A549 (cell line): ENCODE results near the gene NR2C2AP. TPM values are rescaled to one million over a fixed set of nuclear protein-coding genes. Genes with fewer than 3 reads are reported as not detected.

Experiments used
- ATAC-seq, 2 experiments: fragments of 200-7000 bp in 1 of 2; fragments of >200 bp in 1 of 2; cut with Nextera tagmentation in 1 of 2; cut with Tn5 transposase in 1 of 2; 3 replicates each; pipeline versions ENCODE4 v1.8.0 to v1.9.1; 2018 to 2020; ENCODE audit warnings: mild to moderate bottlenecking in 1 of 2, moderate library complexity in 1 of 2
- CTCF ChIA-PET: fragments of 300-600 bp; sonication (Branson Sonifier 250); formaldehyde crosslinking; extraction: SDS; loops from one replicate; lab custom pipeline; 2021; ENCODE audit warnings: antibody characterized with exemption, inconsistent platforms; lab: Yijun Ruan, JAX
- POLR2A ChIA-PET: fragments of 350-600 bp; formaldehyde crosslinking; extraction: SDS; loops from one replicate; lab custom pipeline; 2021; ENCODE audit warnings: antibody characterized with exemption, inconsistent platforms; lab: Yijun Ruan, JAX
- DNase-seq, 2 experiments: peaks; one replicate each; pipeline versions ENCODE4 v3.0.0 to v3.0.0-alpha.2; 2011 to 2016; ENCODE audit warnings: low read depth in 1 of 2, low spot score in 1 of 2
- FAIRE-seq: peaks from 2 replicates; lab custom pipeline; 2011; peaks lifted over from hg19 to GRCh38; lab: Jason Lieb, UNC
- H3K27ac ChIP-seq, 2 experiments: fragments of >200 bp; sonication (Bioruptor Twin); formaldehyde crosslinking; 3 replicates each; pipeline ENCODE4 v1.5.1; 2016 to 2017
- H3K4me1 ChIP-seq: fragments of >200 bp; sonication (Bioruptor Twin); formaldehyde crosslinking; 3 replicates; pipeline ENCODE4 v1.6.1; 2016
- H3K4me2 ChIP-seq: fragments of >200 bp; sonication (Bioruptor Twin); formaldehyde crosslinking; 3 replicates; pipeline ENCODE4 v1.6.1; 2016
- H3K4me3 ChIP-seq: fragments of >200 bp; sonication (Bioruptor Twin); formaldehyde crosslinking; 3 replicates; pipeline ENCODE4 v1.5.1; 2016
- H3K9me3 ChIP-seq: fragments of >200 bp; sonication (Bioruptor Twin); formaldehyde crosslinking; 3 replicates; pipeline ENCODE4 v1.6.1; 2016
- BHLHE40 ChIP-seq: IDR thresholded peaks from 2 replicates; pipeline ENCODE4 v1.6.1; 2012; ENCODE audit warnings: low read depth, low read length, inconsistent platforms
- CEBPB ChIP-seq, 2 experiments: fragments of >200 bp in 1 of 2; sonication (Bioruptor Twin) in 1 of 2; formaldehyde crosslinking in 1 of 2; IDR thresholded peaks; 2 replicates each; pipeline ENCODE4 v1.6.1; 2012 to 2016
- CHD2 ChIP-seq: fragments of 150-350 bp; IDR thresholded peaks from 2 replicates; pipeline ENCODE4 v1.6.1; 2014; ENCODE audit warnings: low read length; ENCODE audit not compliant: partially characterized antibody
- CHD4 ChIP-seq: fragments of 200-600 bp; sonication (generic); IDR thresholded peaks from 2 replicates; pipeline ENCODE4 v1.6.1; 2016; ENCODE audit warnings: antibody characterized with exemption, mild to moderate bottlenecking, borderline replicate concordance
- EHF ChIP-seq: fragments of 250-450 bp; sonication (Bioruptor Pico); IDR thresholded peaks from 2 replicates; pipeline ENCODE4 v1.5.0; 2020; ENCODE audit warnings: mild to moderate bottlenecking
- EHMT2 ChIP-seq: fragments of 200-600 bp; sonication (generic); IDR thresholded peaks from 2 replicates; pipeline ENCODE4 v1.6.1; 2016; ENCODE audit warnings: antibody characterized with exemption, low read depth, mild to moderate bottlenecking, moderate library complexity
- ELK1 ChIP-seq: fragments of 150-350 bp; IDR thresholded peaks from 2 replicates; pipeline ENCODE4 v1.6.1; 2014; ENCODE audit warnings: low read depth, mild to moderate bottlenecking, low read length
- EP300 ChIP-seq, 2 experiments: fragments of >200 bp; sonication (Bioruptor Twin); formaldehyde crosslinking; IDR thresholded peaks; 2 replicates in 1 of 2; 3 replicates in 1 of 2; pipeline ENCODE4 v1.6.1; 2016 to 2017
- HDAC2 ChIP-seq: fragments of 200-600 bp; sonication (generic); IDR thresholded peaks from 2 replicates; pipeline ENCODE4 v1.6.1; 2016
- HMGXB4 ChIP-seq: fragments of 250-450 bp; sonication (Bioruptor Pico); IDR thresholded peaks from 2 replicates; pipeline ENCODE4 v1.5.0; 2021; ENCODE audit warnings: mild to moderate bottlenecking, moderate library complexity, borderline replicate concordance
- HOXA7 ChIP-seq: fragments of 250-450 bp; sonication (Bioruptor Pico); IDR thresholded peaks from 2 replicates; pipeline ENCODE4 v1.5.0; 2020; ENCODE audit warnings: mild to moderate bottlenecking, moderate library complexity
- HOXB13 ChIP-seq: fragments of 250-450 bp; sonication (Bioruptor Pico); IDR thresholded peaks from 2 replicates; pipeline ENCODE4 v1.5.0; 2020; ENCODE audit warnings: low read depth, mild to moderate bottlenecking, moderate library complexity
- JUNB ChIP-seq: fragments of >200 bp; sonication (Bioruptor Twin); formaldehyde crosslinking; IDR thresholded peaks from 2 replicates; pipeline ENCODE4 v1.6.1; 2016
- NPAS2 ChIP-seq: fragments of 250-450 bp; sonication (Bioruptor Pico); IDR thresholded peaks from 2 replicates; pipeline ENCODE4 v1.8.0; 2022; ENCODE audit warnings: mild to moderate bottlenecking, moderate library complexity, borderline replicate concordance
- NR3C1 ChIP-seq: fragments of >200 bp; sonication (Bioruptor Twin); formaldehyde crosslinking; IDR thresholded peaks from 3 replicates; pipeline ENCODE4 v1.6.1; 2017
- POLR2A ChIP-seq: IDR thresholded peaks from 2 replicates; pipeline ENCODE4 v1.6.1; 2012; ENCODE audit warnings: mild to moderate bottlenecking, low read length
- POLR2AphosphoS2 ChIP-seq: conservative IDR thresholded peaks from 2 replicates; pipeline ENCODE4 v1.6.1; 2012; ENCODE audit warnings: low read length, improper control_type of control experiment, inconsistent platforms
- RAD21 ChIP-seq, 2 experiments: fragments of >200 bp in 1 of 2; sonication (Bioruptor Twin) in 1 of 2; formaldehyde crosslinking in 1 of 2; IDR thresholded peaks in 1 of 2; conservative IDR thresholded peaks in 1 of 2; 2 replicates in 1 of 2; 3 replicates in 1 of 2; pipeline ENCODE4 v1.6.1; 2012 to 2018; ENCODE audit warnings: inconsistent platforms in 1 of 2
- RARB ChIP-seq: fragments of 250-450 bp; sonication (Bioruptor Pico); IDR thresholded peaks from 2 replicates; pipeline ENCODE4 v1.8.0; 2021; ENCODE audit warnings: mild to moderate bottlenecking, moderate library complexity
- RNF2 ChIP-seq: fragments of 200-600 bp; sonication (generic); IDR thresholded peaks from 2 replicates; pipeline ENCODE4 v1.6.1; 2016; ENCODE audit warnings: low read depth, mild to moderate bottlenecking, antibody characterized with exemption, moderate library complexity, borderline replicate concordance
- TP53 ChIP-seq: fragments of 250-450 bp; sonication (Bioruptor Pico); IDR thresholded peaks from 2 replicates; pipeline ENCODE4 v1.5.0; 2021; ENCODE audit warnings: mild to moderate bottlenecking, moderate library complexity
- USF2 ChIP-seq: fragments of 450-650 bp; IDR thresholded peaks from 2 replicates; pipeline ENCODE4 v1.6.1; 2014; ENCODE audit warnings: antibody characterized with exemption
- ZC3H11A ChIP-seq: fragments of 450-650 bp; IDR thresholded peaks from 2 replicates; pipeline ENCODE4 v1.6.1; 2014; ENCODE audit warnings: antibody characterized with exemption, mild to moderate bottlenecking
- ZFP36 ChIP-seq: fragments of 450-650 bp; IDR thresholded peaks from 2 replicates; pipeline ENCODE4 v1.6.1; 2014; ENCODE audit warnings: borderline replicate concordance; ENCODE audit not compliant: partially characterized antibody
- ZNF302 ChIP-seq: fragments of 250-450 bp; sonication (Bioruptor Pico); IDR thresholded peaks from 2 replicates; pipeline ENCODE4 v1.9.0; 2021; ENCODE audit warnings: inconsistent platforms, mild to moderate bottlenecking, moderate library complexity
- ZSCAN20 ChIP-seq: fragments of 250-450 bp; sonication (Bioruptor Pico); IDR thresholded peaks from 2 replicates; pipeline ENCODE4 v1.8.0; 2022; ENCODE audit warnings: mild to moderate bottlenecking, moderate library complexity
- WGBS: methylation state at CpG from one replicate; pipeline ENCODE4 v1.1.6; 2017; ENCODE audit errors: missing lambda C conversion rate; 5-methylcytosine and 5-hydroxymethylcytosine counted together
- polyA plus RNA-seq, 4 experiments: library from polyadenylated mRNA; depleted of rRNA in 3 of 4; stranded (reverse); fragments of >200 nt; fragmentation: RNase III in 1 of 4; extraction: RNeasy Plus Mini Kit Qiagen cat#74134 plus additional on column Dnase treatment in 1 of 4; gene quantifications; 2 replicates in 3 of 4; 3 replicates in 1 of 4; pipeline ENCODE4 v1.2.3, GENCODE V29; 2011 to 2017
- TF ChIP-seq, protein P1 (sequence below): IDR thresholded peaks from 2 replicates; pipeline ENCODE4 v1.6.1; 2012; ENCODE audit warnings: low read depth, borderline replicate concordance
- TF ChIP-seq, protein P2 (sequence below): fragments of 250-450 bp; sonication (Bioruptor Pico); IDR thresholded peaks from 2 replicates; pipeline ENCODE4 v1.5.0; 2020; ENCODE audit warnings: low read depth, mild to moderate bottlenecking, moderate library complexity
- TF ChIP-seq, protein P3 (sequence below): fragments of >200 bp; sonication (Bioruptor Twin); formaldehyde crosslinking; IDR thresholded peaks from 3 replicates; pipeline ENCODE4 v1.5.1; 2016

NR2C2AP gene
- polyA plus RNA-seq, 2 of the 4 experiments (the other 2 are of a cell fraction) = 20.0 to 24.6 TPM

GRCh38 chr19:19227217-19227616 is 24.0 kb upstream of the NR2C2AP start:
- Histone ChIP-seq H3K4me3 (no peak overlapping the region), H3K4me2 (no peak overlapping the region), H3K9me3 (no peaks in the 10 kb centered on the region), H3K27ac (no peak overlapping the region), H3K4me1 (0 out of 3 replicates have a peak, but pooled peaks cover 6% of the 10 kb centered on the region)
- DNase-seq (no peak), FAIRE-seq (no peak), ATAC-seq (no peak)
- TF ChIP-seq EHMT2 (no peak), CHD4 (no peak), HMGXB4 (CRISPR knock-in tag) (no peak), RAD21 (conservative IDR thresholded peaks at IDR 0.05 in 1 of 2, IDR thresholded peaks at IDR 0.05 in 1 of 2) (no peak), HOXA7 (CRISPR knock-in tag) (no peak), ZSCAN20 (CRISPR knock-in tag) (no peak), NPAS2 (CRISPR knock-in tag) (no peak), USF2 (no peak), CEBPB (IDR thresholded peaks at IDR 0.05) (no peak)
- ChIA-PET POLR2A (no interaction called here), CTCF (no interaction called here)
- 69% methylated on average over 2 of the region's 4 CpGs for WGBS

GRCh38 chr19:19226663-19227062 is 23.4 kb upstream of the NR2C2AP start:
- Histone ChIP-seq H3K4me1 (0 out of 3 replicates have a peak, but pooled peaks cover 6% of the 10 kb centered on the region), H3K4me2 (no peak overlapping the region), H3K9me3 (no peaks in the 10 kb centered on the region), H3K27ac (no peak overlapping the region), H3K4me3 (no peak overlapping the region)
- ATAC-seq = no peak
- POLR2A ChIA-PET = no interaction called here
- 33% methylated on average over 1 of the region's 10 CpGs for WGBS
- TF ChIP-seq HDAC2 (no peak), JUNB (no peak), TP53 (CRISPR knock-in tag) (no peak), ZNF302 (no peak), ZFP36 (no peak), NR3C1 (no peak), POLR2AphosphoS2 (no peak), BHLHE40 (no peak), EP300 (IDR thresholded peaks at IDR 0.05) (no peak), ZC3H11A (no peak)
- CTCF ChIA-PET = no interaction called here
- FAIRE-seq = no peak
- no peak for DNase-seq

- no peak for ATAC-seq
- ChIA-PET POLR2A (no interaction called here), CTCF (interaction anchor here (1.3 to 2.2 kb wide), 4 partner anchors 8 to 121 kb away, joined by 4 to 13 read pairs (median 8); partner anchors contain the start of gene NCAN)
- DNase-seq = no peak
- H3K4me3 ChIP-seq = no peak overlapping the region
- TF ChIP-seq TP53 (CRISPR knock-in tag) (no peak), CHD2 (no peak), HOXB13 (CRISPR knock-in tag) (no peak), ELK1 (no peak), POLR2A (no peak), ZSCAN20 (CRISPR knock-in tag) (no peak), EHF (no peak), RARB (CRISPR knock-in tag) (no peak), RAD21 (conservative IDR thresholded peaks at IDR 0.05 in 1 of 2, IDR thresholded peaks at IDR 0.05 in 1 of 2) (no peak), RNF2 (no peak), EHMT2 (no peak)
- TF ChIP-seq, protein P1, sequence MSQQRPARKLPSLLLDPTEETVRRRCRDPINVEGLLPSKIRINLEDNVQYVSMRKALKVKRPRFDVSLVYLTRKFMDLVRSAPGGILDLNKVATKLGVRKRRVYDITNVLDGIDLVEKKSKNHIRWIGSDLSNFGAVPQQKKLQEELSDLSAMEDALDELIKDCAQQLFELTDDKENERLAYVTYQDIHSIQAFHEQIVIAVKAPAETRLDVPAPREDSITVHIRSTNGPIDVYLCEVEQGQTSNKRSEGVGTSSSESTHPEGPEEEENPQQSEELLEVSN = no peak
- TF ChIP-seq, protein P2, sequence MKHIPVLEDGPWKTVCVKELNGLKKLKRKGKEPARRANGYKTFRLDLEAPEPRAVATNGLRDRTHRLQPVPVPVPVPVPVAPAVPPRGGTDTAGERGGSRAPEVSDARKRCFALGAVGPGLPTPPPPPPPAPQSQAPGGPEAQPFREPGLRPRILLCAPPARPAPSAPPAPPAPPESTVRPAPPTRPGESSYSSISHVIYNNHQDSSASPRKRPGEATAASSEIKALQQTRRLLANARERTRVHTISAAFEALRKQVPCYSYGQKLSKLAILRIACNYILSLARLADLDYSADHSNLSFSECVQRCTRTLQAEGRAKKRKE = no peak
- TF ChIP-seq, protein P3, sequence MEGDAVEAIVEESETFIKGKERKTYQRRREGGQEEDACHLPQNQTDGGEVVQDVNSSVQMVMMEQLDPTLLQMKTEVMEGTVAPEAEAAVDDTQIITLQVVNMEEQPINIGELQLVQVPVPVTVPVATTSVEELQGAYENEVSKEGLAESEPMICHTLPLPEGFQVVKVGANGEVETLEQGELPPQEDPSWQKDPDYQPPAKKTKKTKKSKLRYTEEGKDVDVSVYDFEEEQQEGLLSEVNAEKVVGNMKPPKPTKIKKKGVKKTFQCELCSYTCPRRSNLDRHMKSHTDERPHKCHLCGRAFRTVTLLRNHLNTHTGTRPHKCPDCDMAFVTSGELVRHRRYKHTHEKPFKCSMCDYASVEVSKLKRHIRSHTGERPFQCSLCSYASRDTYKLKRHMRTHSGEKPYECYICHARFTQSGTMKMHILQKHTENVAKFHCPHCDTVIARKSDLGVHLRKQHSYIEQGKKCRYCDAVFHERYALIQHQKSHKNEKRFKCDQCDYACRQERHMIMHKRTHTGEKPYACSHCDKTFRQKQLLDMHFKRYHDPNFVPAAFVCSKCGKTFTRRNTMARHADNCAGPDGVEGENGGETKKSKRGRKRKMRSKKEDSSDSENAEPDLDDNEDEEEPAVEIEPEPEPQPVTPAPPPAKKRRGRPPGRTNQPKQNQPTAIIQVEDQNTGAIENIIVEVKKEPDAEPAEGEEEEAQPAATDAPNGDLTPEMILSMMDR = no peak
- no peak overlapping the region for H3K27ac ChIP-seq
- H3K4me1 ChIP-seq = 0 out of 3 replicates have a peak, but pooled peaks cover 6% of the 10 kb centered on the region
- H3K9me3 ChIP-seq = no peaks in the 10 kb centered on the region
- H3K4me2 ChIP-seq = no peak overlapping the region
- 69% methylated on average over 5 of the region's 5 CpGs for WGBS
- no peak for FAIRE-seq
These were observed 23.0 kb upstream of the NR2C2AP start for GRCh38 chr19:19226204-19226603.
